Endodermal cell (in vitro differentiated cells): ENCODE data around the gene CALHM2. TPM values are rescaled to one million over a fixed set of nuclear protein-coding genes. Genes with fewer than 3 reads are reported as not detected.

Source experiments
- DNase-seq: peaks from one replicate; pipeline ENCODE4 v3.0.0-alpha.2; 2017
- H3K27ac ChIP-seq: 2 replicates; pipeline ENCODE4 v1.5.1; 2013; ENCODE audit warnings: mild to moderate bottlenecking, low read depth, low read length, moderate library complexity
- H3K27me3 ChIP-seq: 2 replicates; pipeline ENCODE4 v1.6.1; 2013; ENCODE audit warnings: mild to moderate bottlenecking, low read length, moderate library complexity; ENCODE audit not compliant: insufficient read depth, control insufficient read depth, poor library complexity, severe bottlenecking
- H3K36me3 ChIP-seq: 2 replicates; pipeline ENCODE4 v1.7.0; 2013; ENCODE audit warnings: mild to moderate bottlenecking, low read length, moderate library complexity; ENCODE audit not compliant: control insufficient read depth, insufficient read depth
- H3K4me1 ChIP-seq: one replicate; pipeline ENCODE4 v1.7.0; 2013; ENCODE audit warnings: low read length; ENCODE audit not compliant: control insufficient read depth, insufficient read depth
- H3K4me3 ChIP-seq: 2 replicates; pipeline ENCODE4 v1.5.1; 2013; ENCODE audit warnings: mild to moderate bottlenecking, low read length, moderate library complexity
- H3K9ac ChIP-seq: 2 replicates; pipeline ENCODE4 v1.6.1; 2013; ENCODE audit warnings: mild to moderate bottlenecking, low read length, moderate library complexity; ENCODE audit not compliant: poor library complexity, severe bottlenecking; ENCODE audit errors: extremely low read depth
- H3K9me3 ChIP-seq: 2 replicates; pipeline ENCODE4 v1.6.1; 2013; ENCODE audit warnings: mild to moderate bottlenecking, low read length, moderate library complexity; ENCODE audit not compliant: control insufficient read depth
- H3K27ac Mint-ChIP-seq: 2 replicates; pipeline ENCODE4 v1.8.0; 2020; ENCODE audit warnings: mixed read lengths
- H3K27me3 Mint-ChIP-seq: 2 replicates; pipeline ENCODE4 v1.8.0; 2021; ENCODE audit warnings: mild to moderate bottlenecking, mixed read lengths; ENCODE audit not compliant: insufficient read depth
- H3K36me3 Mint-ChIP-seq: 2 replicates; pipeline ENCODE4 v1.8.0; 2020; ENCODE audit warnings: low read depth, mixed read lengths
- H3K4me1 Mint-ChIP-seq: 2 replicates; pipeline ENCODE4 v1.8.0; 2020; ENCODE audit warnings: mixed read lengths
- H3K4me3 Mint-ChIP-seq: 2 replicates; pipeline ENCODE4 v1.8.0; 2020; ENCODE audit warnings: mild to moderate bottlenecking, moderate library complexity, mixed read lengths
- H3K9me3 Mint-ChIP-seq: 2 replicates; pipeline ENCODE4 v1.8.0; 2020; ENCODE audit warnings: mild to moderate bottlenecking, mixed read lengths
- whole genome bisulfite sequencing, 2 experiments: methylation state at CpG; one replicate each; pipeline versions ENCODE4 v1.1.5 to v1.1.7; 2013; ENCODE audit warnings: missing lambda C conversion rate in 2 of 2, mixed read lengths in 1 of 2; ENCODE audit not compliant: insufficient coverage in 1 of 2, insufficient read length in 1 of 2; 5-methylcytosine and 5-hydroxymethylcytosine counted together
- total RNA-seq, 2 donors: library from RNA; stranded (reverse); fragmentation: NEBNext Ultra II Directional in 1 of 2; extraction: Animal tissue kit (Norgen Biotek cat#: 25700) in 1 of 2; gene quantifications; 2 replicates in 1 of 2; 3 replicates in 1 of 2; pipeline ENCODE4 v1.2.1, GENCODE V29; 2021
- TF ChIP-seq, protein P1 (sequence below): fragments of 200-600 bp; sonication (generic); conservative IDR thresholded peaks from 2 replicates; pipeline ENCODE4 v1.5.0; 2021; ENCODE audit warnings: antibody characterized with exemption, mild to moderate bottlenecking

Gene CALHM2
- total RNA-seq, 2 donors from 2014 or later: 1.0 to 3.1 TPM

DNA sequence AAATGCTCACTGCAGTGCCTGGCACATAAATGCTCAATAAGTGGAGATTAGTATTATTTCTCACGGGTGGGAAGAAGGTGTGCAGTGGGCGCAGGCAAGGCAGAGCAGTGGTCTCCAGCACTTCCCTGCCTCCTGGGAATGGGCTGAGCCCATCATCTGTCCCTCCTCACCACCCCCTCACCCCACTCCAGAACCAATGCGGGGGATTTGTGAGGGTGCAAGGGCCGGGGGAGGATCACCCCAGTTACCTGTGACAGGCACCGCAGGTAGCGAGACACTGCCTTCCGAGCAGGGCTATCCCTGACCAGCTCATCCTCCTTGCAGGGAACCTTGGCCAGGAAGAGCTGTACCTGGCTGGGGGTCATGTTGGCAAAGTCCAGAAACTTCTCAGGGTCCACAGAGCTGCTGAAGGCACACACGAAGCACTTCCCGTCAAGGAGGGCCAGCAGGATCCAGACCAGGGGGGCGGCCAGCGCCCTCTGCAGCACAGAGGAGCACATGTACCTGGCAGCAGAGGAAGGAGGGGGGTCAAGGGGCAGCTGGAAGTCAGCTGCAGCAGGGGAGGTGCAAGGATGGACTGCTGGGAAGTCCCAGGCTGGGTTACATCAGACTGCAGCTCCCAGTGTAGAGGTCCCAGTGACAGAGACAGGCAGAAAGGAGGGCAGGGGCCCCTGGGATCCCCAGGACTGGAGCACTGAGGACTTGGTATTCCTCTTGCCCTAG lies 24.0 kb upstream of the CALHM2 start:
- H3K27me3 ChIP-seq: no peaks in the 10 kb centered on the region
- no peaks in the 10 kb centered on the region for H3K36me3 ChIP-seq
- Mint-ChIP-seq H3K9me3 (no peaks in the 10 kb centered on the region), H3K27me3 (no peaks in the 10 kb centered on the region), H3K36me3 (no peaks in the 10 kb centered on the region), H3K4me3 (no peak overlapping the region), H3K4me1 (peaks cover 5% of the 10 kb centered on the region), H3K27ac (no peak overlapping the region)
- H3K27ac ChIP-seq: no peak overlapping the region
- DNase-seq: peak; percentile 90
- H3K9ac ChIP-seq: no peak overlapping the region
- H3K9me3 ChIP-seq: no peaks in the 10 kb centered on the region
- WGBS, 2 experiments: 66 to 72% methylated on average over 8 to 11 of the region's 11 CpGs
- peaks cover 4% of the 10 kb centered on the region for H3K4me1 ChIP-seq
- H3K4me3 ChIP-seq: no peak overlapping the region
- TF ChIP-seq, protein P1, sequence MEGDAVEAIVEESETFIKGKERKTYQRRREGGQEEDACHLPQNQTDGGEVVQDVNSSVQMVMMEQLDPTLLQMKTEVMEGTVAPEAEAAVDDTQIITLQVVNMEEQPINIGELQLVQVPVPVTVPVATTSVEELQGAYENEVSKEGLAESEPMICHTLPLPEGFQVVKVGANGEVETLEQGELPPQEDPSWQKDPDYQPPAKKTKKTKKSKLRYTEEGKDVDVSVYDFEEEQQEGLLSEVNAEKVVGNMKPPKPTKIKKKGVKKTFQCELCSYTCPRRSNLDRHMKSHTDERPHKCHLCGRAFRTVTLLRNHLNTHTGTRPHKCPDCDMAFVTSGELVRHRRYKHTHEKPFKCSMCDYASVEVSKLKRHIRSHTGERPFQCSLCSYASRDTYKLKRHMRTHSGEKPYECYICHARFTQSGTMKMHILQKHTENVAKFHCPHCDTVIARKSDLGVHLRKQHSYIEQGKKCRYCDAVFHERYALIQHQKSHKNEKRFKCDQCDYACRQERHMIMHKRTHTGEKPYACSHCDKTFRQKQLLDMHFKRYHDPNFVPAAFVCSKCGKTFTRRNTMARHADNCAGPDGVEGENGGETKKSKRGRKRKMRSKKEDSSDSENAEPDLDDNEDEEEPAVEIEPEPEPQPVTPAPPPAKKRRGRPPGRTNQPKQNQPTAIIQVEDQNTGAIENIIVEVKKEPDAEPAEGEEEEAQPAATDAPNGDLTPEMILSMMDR: peak; percentile 82

GRCh38 chr10:103475437-103475836 lies 23.3 kb upstream of the CALHM2 start:
- Histone ChIP-seq H3K4me3 (no peak overlapping the region), H3K36me3 (no peaks in the 10 kb centered on the region), H3K9ac (no peak overlapping the region), H3K27me3 (no peaks in the 10 kb centered on the region), H3K27ac (no peak overlapping the region), H3K4me1 (peaks cover 4% of the 10 kb centered on the region), H3K9me3 (no peaks in the 10 kb centered on the region)
- peaks cover under 1% of the 10 kb centered on the region for H3K27me3 Mint-ChIP-seq
- no peak overlapping the region for H3K27ac Mint-ChIP-seq
- TF ChIP-seq, protein P1: no peak
- no peaks in the 10 kb centered on the region for H3K9me3 Mint-ChIP-seq
- DNase-seq: peak; percentile 56
- 79 to 100% methylated on average over 2 to 4 of the region's 4 CpGs for WGBS, 2 experiments
- no peak overlapping the region for H3K4me3 Mint-ChIP-seq
- H3K4me1 Mint-ChIP-seq: peaks cover 8% of the 10 kb centered on the region
- no peaks in the 10 kb centered on the region for H3K36me3 Mint-ChIP-seq

- DNase-seq: no peak
- Mint-ChIP-seq H3K27ac (no peak overlapping the region), H3K4me1 (peaks cover 8% of the 10 kb centered on the region), H3K36me3 (no peaks in the 10 kb centered on the region), H3K4me3 (no peak overlapping the region), H3K9me3 (no peaks in the 10 kb centered on the region), H3K27me3 (peaks cover 5% of the 10 kb centered on the region)
- no peak overlapping the region for H3K4me3 ChIP-seq
- 82 to 91% methylated on average over 3 of the region's 3 CpGs for WGBS, 2 experiments
- peaks cover 4% of the 10 kb centered on the region for H3K4me1 ChIP-seq
- no peaks in the 10 kb centered on the region for H3K27me3 ChIP-seq
- no peaks in the 10 kb centered on the region for H3K9me3 ChIP-seq
- H3K36me3 ChIP-seq: no peaks in the 10 kb centered on the region
- H3K27ac ChIP-seq: no peak overlapping the region
- TF ChIP-seq, protein P1: no peak
- no peak overlapping the region for H3K9ac ChIP-seq
Measured at GRCh38 chr10:103474077-103474476, 21.9 kb upstream of the CALHM2 start.
